GM18951 (cell line): ENCODE results near the gene ARHGEF28.

Experiments
- POLR2A ChIP-seq: IDR thresholded peaks from 4 replicates; pipeline ENCODE4 v1.6.1; 2011; ENCODE audit warnings: mild to moderate bottlenecking; ENCODE audit not compliant: insufficient read length, insufficient read depth; ENCODE audit errors: extremely low read depth
- in situ Hi-C: fragments of 300-500 bp; cut with MboI; formaldehyde crosslinking; loops from one replicate; pipeline ENCODE4 v1.12.0; 2022; ENCODE audit warnings: low sequenced_read_pairs, mixed read lengths, inconsistent platforms; ENCODE audit not compliant: unreplicated experiment

Gene ARHGEF28

DNA sequence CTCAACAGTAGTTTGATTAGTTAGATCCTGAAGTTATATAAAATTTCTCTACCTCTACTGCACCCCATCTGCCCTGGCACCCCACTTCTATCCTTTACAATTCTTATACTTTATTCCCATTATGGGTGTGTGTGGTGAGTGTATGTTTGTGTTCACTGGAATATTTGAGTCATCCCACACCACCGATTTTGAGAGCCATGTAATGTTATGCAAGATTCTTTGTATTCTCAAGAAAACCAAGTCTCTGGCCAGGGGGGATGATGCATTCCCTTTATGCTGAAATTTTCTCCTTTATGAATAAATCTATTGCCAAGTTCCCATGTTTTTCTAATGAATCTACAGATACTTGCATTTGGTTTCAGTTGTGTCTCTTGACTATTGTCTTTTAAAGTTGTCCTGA is 266.8 kb downstream of the ARHGEF28 start:
- in situ Hi-C loops = no loop called here
- no peak for TF ChIP-seq POLR2A

GRCh38 chr5:73893813-73894212 is 267.8 kb downstream of the ARHGEF28 start:
- TF ChIP-seq POLR2A = no peak

GRCh38 chr5:73894860-73895259 is 268.9 kb downstream of the ARHGEF28 start:
- no peak for TF ChIP-seq POLR2A
- in situ Hi-C loops = no loop called here

More at GRCh38 chr5:73893813-73894212, 267.8 kb downstream of the ARHGEF28 start:
- in situ Hi-C loops = no loop called here

DNA sequence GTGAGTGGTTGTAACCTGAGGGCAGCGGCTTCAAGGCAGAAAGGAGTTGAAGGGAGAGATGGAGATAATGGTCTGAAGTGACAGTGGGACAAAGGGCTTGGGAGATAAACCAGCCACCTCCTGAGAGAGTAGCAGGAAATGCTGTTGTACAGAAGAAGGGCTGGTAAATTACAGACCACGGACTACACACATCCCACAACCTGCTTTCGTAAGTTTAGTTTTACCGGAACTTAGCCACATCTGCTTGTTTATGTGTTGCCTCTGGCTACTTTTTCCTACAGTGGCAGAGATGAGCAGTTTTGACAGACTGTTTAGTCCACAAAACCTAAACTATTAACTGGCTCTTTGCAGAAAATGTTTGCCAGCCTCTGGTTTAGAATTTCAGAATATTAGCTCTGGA is 269.5 kb downstream of the ARHGEF28 start:
- TF ChIP-seq POLR2A = no peak
- in situ Hi-C loops = no loop called here

DNA sequence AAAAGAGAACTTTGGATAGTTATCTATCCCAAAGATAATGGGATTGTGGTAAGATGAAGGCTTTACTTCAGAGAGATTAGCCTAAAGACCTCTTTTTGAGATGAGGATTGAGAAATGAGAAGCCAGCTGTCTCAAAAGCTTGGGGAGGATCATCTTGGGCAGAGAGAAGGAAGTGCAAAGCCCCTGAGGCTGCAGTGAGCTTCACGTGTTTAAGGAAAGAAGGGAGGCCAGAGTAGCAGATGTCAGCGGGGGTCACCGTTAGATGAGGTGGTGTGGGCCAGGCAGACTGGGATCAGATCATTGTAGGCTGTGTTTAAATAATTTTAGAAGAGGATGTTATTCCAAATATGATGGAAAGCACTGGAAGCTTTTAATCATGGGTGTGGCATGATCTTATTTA is 270.1 kb downstream of the ARHGEF28 start:
- in situ Hi-C loops = no loop called here
- no peak for TF ChIP-seq POLR2A

GRCh38 chr5:73896668-73897067 is 270.7 kb downstream of the ARHGEF28 start:
- in situ Hi-C loops = no loop called here
- TF ChIP-seq POLR2A = no peak

DNA sequence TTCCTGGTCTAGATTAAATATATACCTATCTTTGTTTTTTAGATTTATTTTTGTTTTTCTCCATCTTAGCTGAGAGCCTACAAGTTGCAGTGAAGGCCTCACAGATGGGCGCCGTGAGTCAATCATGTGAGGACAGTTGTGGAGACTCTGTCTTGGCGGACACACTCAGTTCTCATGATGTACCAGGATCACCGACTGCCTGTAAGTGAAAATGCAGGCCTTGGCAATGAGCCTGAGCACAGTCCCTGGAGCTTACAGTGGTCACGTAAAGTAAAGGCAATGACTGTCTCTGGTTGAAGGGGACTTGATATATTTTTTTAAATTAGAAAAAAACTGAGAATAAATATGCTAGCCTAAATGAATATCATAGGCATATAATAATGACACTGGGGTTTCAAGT is 271.9 kb downstream of the ARHGEF28 start:
- no peak for TF ChIP-seq POLR2A
- in situ Hi-C loops = no loop called here

DNA sequence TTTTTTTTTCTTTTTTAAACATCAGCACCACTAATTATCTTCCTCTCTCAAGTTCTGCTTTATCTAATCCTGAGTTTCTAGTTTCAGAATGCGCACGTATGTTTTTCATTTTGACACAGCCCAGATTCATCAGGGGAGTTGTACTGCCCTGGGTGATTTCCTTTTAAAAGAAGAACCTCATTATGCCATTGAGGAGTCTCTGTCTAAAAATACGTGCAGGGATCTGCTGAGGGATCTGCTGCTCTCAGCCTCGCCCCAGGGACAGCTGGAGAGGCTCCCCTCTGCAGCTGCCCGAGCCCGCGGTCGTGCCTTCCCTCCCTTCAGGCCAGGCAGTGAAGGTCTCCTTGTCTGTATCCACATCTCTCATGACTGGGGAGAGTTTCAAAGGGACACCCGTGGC is 273.1 kb downstream of the ARHGEF28 start:
- in situ Hi-C loops = no loop called here
- no peak for TF ChIP-seq POLR2A

GRCh38 chr5:73899916-73900315 is 273.9 kb downstream of the ARHGEF28 start:
- no peak for TF ChIP-seq POLR2A
- in situ Hi-C loops = no loop called here

- in situ Hi-C loops = no loop called here
- no peak for TF ChIP-seq POLR2A
Measured at GRCh38 chr5:73900566-73900965, 274.6 kb downstream of the ARHGEF28 start.

- in situ Hi-C loops = no loop called here
- TF ChIP-seq POLR2A = no peak
Measured at GRCh38 chr5:73901043-73901442, 275.0 kb downstream of the ARHGEF28 start.

GRCh38 chr5:73901455-73901854 is 275.5 kb downstream of the ARHGEF28 start:
- TF ChIP-seq POLR2A = no peak
- in situ Hi-C loops = no loop called here

- in situ Hi-C loops = no loop called here
- TF ChIP-seq POLR2A = no peak
Measured at GRCh38 chr5:73902327-73903051, 276.5 kb downstream of the ARHGEF28 start.

DNA sequence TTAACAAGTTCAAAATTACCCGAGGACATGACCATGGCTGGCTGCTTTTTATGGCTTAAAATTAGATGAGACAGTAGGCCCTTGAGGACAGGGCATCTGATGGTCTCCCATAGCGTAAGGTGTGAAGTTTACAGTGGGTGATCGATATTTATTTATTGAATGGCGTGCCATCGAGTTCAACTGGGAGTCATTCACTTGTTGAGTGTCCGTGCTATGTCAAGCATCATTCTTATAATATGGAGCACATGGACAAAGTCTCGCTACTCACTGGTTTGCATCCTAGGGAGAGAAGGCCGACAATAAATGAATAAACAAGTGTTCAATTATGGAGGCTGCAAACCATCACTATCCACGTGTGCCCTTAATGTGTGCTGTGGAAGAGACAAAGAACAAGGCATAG is 277.2 kb downstream of the ARHGEF28 start:
- in situ Hi-C loops = no loop called here
- TF ChIP-seq POLR2A = no peak
